IMR-90 (cell line): ENCODE measurements around the gene PRKRIP1. TPM values are rescaled to one million over a fixed set of nuclear protein-coding genes. Genes with fewer than 3 reads are reported as not detected.

Experiments used
- ATAC-seq: fragments of 200-7000 bp; cut with Tn5 transposase; 2 replicates; pipeline ENCODE4 v1.9.1; 2020; ENCODE audit warnings: low read depth, mild to moderate bottlenecking, moderate library complexity
- BruUV-seq: library from RNA; stranded (reverse); fragments of 400-500 nt; replicated peaks from 2 replicates; lab custom pipeline; 2021; lab: Mats Ljungman, UMichigan
- CTCF ChIA-PET: fragments of 300-600 bp; formaldehyde crosslinking; extraction: SDS; loops from one replicate; lab custom pipeline; 2021; ENCODE audit warnings: antibody characterized with exemption; lab: Yijun Ruan, JAX
- POLR2A ChIA-PET: fragments of 300-600 bp; sonication (Branson Sonifier 250); formaldehyde crosslinking; loops from one replicate; lab custom pipeline; 2022; ENCODE audit warnings: antibody characterized with exemption; ENCODE audit not compliant: unreplicated experiment; lab: Charles Lee
- DNase-seq: peaks from one replicate; pipeline ENCODE4 v3.0.0; 2013
- H2AFZ ChIP-seq: replicated peaks from 2 replicates; pipeline ENCODE3; 2013; ENCODE audit warnings: low read length, mild to moderate bottlenecking; ENCODE audit not compliant: poor library complexity
- H2AK5ac ChIP-seq: 2 replicates; pipeline ENCODE4 v1.6.1; 2013; ENCODE audit warnings: low read depth, low read length, inconsistent platforms
- H2AK9ac ChIP-seq: replicated peaks from 2 replicates; pipeline ENCODE3; 2013; ENCODE audit warnings: mild to moderate bottlenecking, low read depth, low read length, moderate library complexity; ENCODE audit not compliant: poor library complexity
- H2BK120ac ChIP-seq: 2 replicates; pipeline ENCODE4 v1.6.1; 2013; ENCODE audit warnings: low read depth, low read length, inconsistent platforms
- H2BK15ac ChIP-seq: 3 replicates; pipeline ENCODE4 v1.6.1; 2013; ENCODE audit warnings: low read depth, low read length, inconsistent platforms
- H2BK20ac ChIP-seq: 2 replicates; pipeline ENCODE4 v1.6.1; 2013; ENCODE audit warnings: low read depth, mild to moderate bottlenecking, inconsistent platforms, low read length, moderate library complexity
- H2BK5ac ChIP-seq: 2 replicates; pipeline ENCODE4 v1.6.1; 2013; ENCODE audit warnings: mild to moderate bottlenecking, low read depth, low read length, inconsistent platforms; ENCODE audit not compliant: poor library complexity, severe bottlenecking
- H3K14ac ChIP-seq: replicated peaks from 2 replicates; pipeline ENCODE4 v1.6.1; 2013; ENCODE audit warnings: low read depth, low read length, inconsistent platforms
- H3K18ac ChIP-seq: 2 replicates; pipeline ENCODE4 v1.6.1; 2013; ENCODE audit warnings: low read depth, low read length, control low read depth
- H3K23ac ChIP-seq: 2 replicates; pipeline ENCODE4 v1.6.1; 2013; ENCODE audit warnings: low read depth, low read length, inconsistent platforms
- H3K27ac ChIP-seq: 2 replicates; pipeline ENCODE4 v1.5.1; 2013; ENCODE audit warnings: mild to moderate bottlenecking, control low read depth, low read length; ENCODE audit not compliant: insufficient read depth
- H3K27me3 ChIP-seq: 2 replicates; pipeline ENCODE4 v1.6.1; 2013; ENCODE audit warnings: low read length; ENCODE audit not compliant: control insufficient read depth, insufficient read depth
- H3K36me3 ChIP-seq: 2 replicates; pipeline ENCODE4 v1.6.1; 2013; ENCODE audit warnings: low read length, mixed read lengths; ENCODE audit not compliant: control insufficient read depth, insufficient read depth
- H3K4ac ChIP-seq: 2 replicates; pipeline ENCODE4 v1.6.1; 2013; ENCODE audit warnings: low read depth, low read length, inconsistent platforms
- H3K4me1 ChIP-seq: 2 replicates; pipeline ENCODE4 v1.6.1; 2013; ENCODE audit warnings: low read length, mixed read lengths; ENCODE audit not compliant: control insufficient read depth, insufficient read depth
- H3K4me2 ChIP-seq: 2 replicates; pipeline ENCODE4 v1.6.1; 2013; ENCODE audit warnings: low read depth, mild to moderate bottlenecking, control low read depth, low read length, moderate library complexity
- H3K4me3 ChIP-seq: 2 replicates; pipeline ENCODE4 v1.5.1; 2013; ENCODE audit warnings: low read depth, mild to moderate bottlenecking, control low read depth, low read length, moderate library complexity; ENCODE audit not compliant: insufficient read depth
- H3K56ac ChIP-seq: 2 replicates; pipeline ENCODE4 v1.6.1; 2013; ENCODE audit warnings: low read length, inconsistent platforms; ENCODE audit not compliant: insufficient read depth; ENCODE audit errors: extremely low read depth
- H3K79me1 ChIP-seq, 2 experiments: 2 replicates each; pipeline ENCODE4 v1.6.1; 2013; ENCODE audit warnings: low read length in 2 of 2, inconsistent platforms in 1 of 2, low read depth in 1 of 2
- H3K9ac ChIP-seq: 2 replicates; pipeline ENCODE4 v1.6.1; 2013; ENCODE audit warnings: low read depth, low read length, control low read depth
- H3K9me1 ChIP-seq: 2 replicates; pipeline ENCODE4 v1.6.1; 2013; ENCODE audit warnings: low read length, inconsistent platforms; ENCODE audit not compliant: insufficient read depth
- H3K9me3 ChIP-seq: 2 replicates; pipeline ENCODE4 v1.6.1; 2013; ENCODE audit warnings: low read length; ENCODE audit not compliant: control insufficient read depth, insufficient read depth
- H4K20me1 ChIP-seq: 2 replicates; pipeline ENCODE4 v1.6.1; 2013; ENCODE audit warnings: low read length, inconsistent platforms; ENCODE audit not compliant: insufficient read depth
- H4K5ac ChIP-seq: 2 replicates; pipeline ENCODE4 v1.6.1; 2013; ENCODE audit warnings: mild to moderate bottlenecking, low read depth, low read length, control low read depth
- H4K8ac ChIP-seq, 2 experiments: 2 replicates each; pipeline ENCODE4 v1.6.1; 2013; ENCODE audit warnings: low read depth in 2 of 2, low read length in 2 of 2, control low read depth in 1 of 2, inconsistent platforms in 1 of 2
- H4K91ac ChIP-seq: 2 replicates; pipeline ENCODE4 v1.6.1; 2013; ENCODE audit warnings: low read depth, low read length, inconsistent platforms; ENCODE audit not compliant: insufficient read depth
- BHLHE40 ChIP-seq: fragments of 150-350 bp; IDR thresholded peaks from 2 replicates; pipeline ENCODE4 v1.6.1; 2016; ENCODE audit warnings: mild to moderate bottlenecking, low read depth, low read length
- CHD1 ChIP-seq: IDR thresholded peaks from 2 replicates; pipeline ENCODE4 v1.6.1; 2012; ENCODE audit warnings: low read depth, low read length, improper control_type of control experiment
- FOS ChIP-seq: fragments of 150-350 bp; IDR thresholded peaks from 2 replicates; pipeline ENCODE4 v1.6.1; 2016; ENCODE audit warnings: low read depth, low read length
- NFE2L2 ChIP-seq: fragments of 150-350 bp; IDR thresholded peaks from 2 replicates; pipeline ENCODE4 v1.6.1; 2016; ENCODE audit warnings: low read depth, mild to moderate bottlenecking, low read length
- RAD21 ChIP-seq: IDR thresholded peaks from 2 replicates; pipeline ENCODE4 v1.6.1; 2012; ENCODE audit warnings: low read length, improper control_type of control experiment
- RCOR1 ChIP-seq: IDR thresholded peaks from 2 replicates; pipeline ENCODE4 v1.6.1; 2012; ENCODE audit warnings: mild to moderate bottlenecking, low read length, improper control_type of control experiment; ENCODE audit not compliant: insufficient replicate concordance
- WGBS, 2 experiments: methylation state at CpG; one replicate each; pipeline versions ENCODE4 v1.1.5 to v1.1.7; 2013; ENCODE audit warnings: missing lambda C conversion rate in 2 of 2; ENCODE audit not compliant: insufficient read length in 1 of 2; ENCODE audit errors: extremely low coverage in 2 of 2; 5-methylcytosine and 5-hydroxymethylcytosine counted together
- dilution Hi-C: fragments of 300-500 bp; cut with HindIII; formaldehyde crosslinking; loops from one replicate; pipeline ENCODE4 v1.14.3; 2018; ENCODE audit warnings: low sequenced_read_pairs; ENCODE audit not compliant: unreplicated experiment
- in situ Hi-C: fragments of 300-500 bp; cut with MboI; formaldehyde crosslinking; loops from 3 replicates; pipeline ENCODE4 v1.14.3; 2019; ENCODE audit warnings: low sequenced_read_pairs, inconsistent platforms, mixed read lengths
- intact Hi-C: fragments of 100-400 bp; cut with micrococcal nuclease; formaldehyde crosslinking; loops from 2 replicates; pipeline ENCODE4 v1.10.0; 2022
- polyA plus RNA-seq, 3 experiments: library from polyadenylated mRNA; depleted of rRNA; stranded (reverse); fragments of >200 nt; gene quantifications; 2 replicates each; pipeline ENCODE4 v1.2.3, GENCODE V29; 2012; ENCODE audit warnings: low replicate concordance in 1 of 3
- total RNA-seq: library from RNA; depleted of rRNA; stranded (reverse); fragments of >200 nt; gene quantifications from 2 replicates; pipeline ENCODE4 v1.2.3, GENCODE V29; 2012

The PRKRIP1 gene
- total and polyA plus RNA-seq, 2 of the 4 experiments (the other 2 are of a cell fraction): 6.5 to 21.6 TPM

GRCh38 chr7:102417105-102417504 is 20.9 kb downstream of the PRKRIP1 start:
- Histone ChIP-seq H4K5ac (no peak overlapping the region), H4K91ac (no peak overlapping the region), H2BK120ac (no peak overlapping the region), H3K9me3 (no peaks in the 10 kb centered on the region), H2BK20ac (no peak overlapping the region), H2AK9ac (no peak overlapping the region), H3K18ac (no peak overlapping the region), H4K8ac (no peak overlapping the region), H3K27ac (no peak overlapping the region), H3K4me1 (no peaks in the 10 kb centered on the region), H2AK5ac (no peak overlapping the region), H3K4me2 (no peak overlapping the region), H3K79me1 (peaks cover 30 to 67% of the 10 kb centered on the region in 2 experiments), H3K9me1 (peaks cover 3% of the 10 kb centered on the region; the same call in 1 of the 2 replicates), H3K23ac (no peak overlapping the region), H3K4me3 (no peak overlapping the region), H3K14ac (no peak overlapping the region), H2BK5ac (no peak overlapping the region), H4K20me1 (peaks cover 9% of the 10 kb centered on the region), H2BK15ac (no peak overlapping the region), H3K36me3 (peaks cover 54% of the 10 kb centered on the region), H2AFZ (no peak overlapping the region), H3K9ac (no peak overlapping the region), H3K56ac (no peak overlapping the region), H3K4ac (no peak overlapping the region), H3K27me3 (no peaks in the 10 kb centered on the region)
- no TSS peak for BruUV-seq
- TF ChIP-seq RCOR1 (no peak), BHLHE40 (no peak), RAD21 (no peak), NFE2L2 (no peak), CHD1 (no peak), FOS (no peak)
- in situ Hi-C loops: no loop called here
- no peak for ATAC-seq
- ChIA-PET POLR2A (no interaction called here), CTCF (no interaction called here)
- intact Hi-C loops: no loop called here
- DNase-seq: no peak
- dilution Hi-C loops: no loop called here
- WGBS, 2 experiments: no CpG with 5 or more reads among the region's 3 CpGs
